Mesothelial cell of epicardium (in vitro differentiated cells): Measurements from ENCODE around the gene TRIM67. TPM values are rescaled to one million over a fixed set of nuclear protein-coding genes. Genes with fewer than 3 reads are reported as not detected.

Experiments used
- DNase-seq, 2 experiments: peaks; one replicate each; pipeline ENCODE4 v3.0.0; 2021; ENCODE audit warnings: low spot score in 2 of 2; ENCODE audit not compliant: unreplicated experiment in 2 of 2
- H3K27ac Mint-ChIP-seq: 2 replicates; pipeline ENCODE4 v1.8.0; 2021; ENCODE audit warnings: mixed read lengths
- H3K27me3 Mint-ChIP-seq: 2 replicates; pipeline ENCODE4 v1.8.0; 2021; ENCODE audit warnings: low read depth, mixed read lengths
- H3K36me3 Mint-ChIP-seq: 2 replicates; pipeline ENCODE4 v1.8.0; 2021; ENCODE audit warnings: mixed read lengths
- H3K4me1 Mint-ChIP-seq: 2 replicates; pipeline ENCODE4 v1.8.0; 2021; ENCODE audit warnings: mixed read lengths
- H3K4me3 Mint-ChIP-seq: 2 replicates; pipeline ENCODE4 v1.8.0; 2021; ENCODE audit warnings: mild to moderate bottlenecking, moderate library complexity, mixed read lengths
- H3K9me3 Mint-ChIP-seq: 2 replicates; pipeline ENCODE4 v1.8.0; 2021; ENCODE audit warnings: mixed read lengths
- total RNA-seq: library from RNA; stranded (reverse); gene quantifications from 3 replicates; pipeline ENCODE4 v1.2.1, GENCODE V29; 2021
- TF ChIP-seq, protein P1 (sequence below): fragments of 200-600 bp; sonication (generic); IDR thresholded peaks from one replicate; pipeline ENCODE4 v1.5.0; 2021; ENCODE audit warnings: antibody characterized with exemption; ENCODE audit not compliant: unreplicated experiment

TRIM67 gene
- total RNA-seq, 1 donor from 2014 or later = 0.09 TPM

DNA sequence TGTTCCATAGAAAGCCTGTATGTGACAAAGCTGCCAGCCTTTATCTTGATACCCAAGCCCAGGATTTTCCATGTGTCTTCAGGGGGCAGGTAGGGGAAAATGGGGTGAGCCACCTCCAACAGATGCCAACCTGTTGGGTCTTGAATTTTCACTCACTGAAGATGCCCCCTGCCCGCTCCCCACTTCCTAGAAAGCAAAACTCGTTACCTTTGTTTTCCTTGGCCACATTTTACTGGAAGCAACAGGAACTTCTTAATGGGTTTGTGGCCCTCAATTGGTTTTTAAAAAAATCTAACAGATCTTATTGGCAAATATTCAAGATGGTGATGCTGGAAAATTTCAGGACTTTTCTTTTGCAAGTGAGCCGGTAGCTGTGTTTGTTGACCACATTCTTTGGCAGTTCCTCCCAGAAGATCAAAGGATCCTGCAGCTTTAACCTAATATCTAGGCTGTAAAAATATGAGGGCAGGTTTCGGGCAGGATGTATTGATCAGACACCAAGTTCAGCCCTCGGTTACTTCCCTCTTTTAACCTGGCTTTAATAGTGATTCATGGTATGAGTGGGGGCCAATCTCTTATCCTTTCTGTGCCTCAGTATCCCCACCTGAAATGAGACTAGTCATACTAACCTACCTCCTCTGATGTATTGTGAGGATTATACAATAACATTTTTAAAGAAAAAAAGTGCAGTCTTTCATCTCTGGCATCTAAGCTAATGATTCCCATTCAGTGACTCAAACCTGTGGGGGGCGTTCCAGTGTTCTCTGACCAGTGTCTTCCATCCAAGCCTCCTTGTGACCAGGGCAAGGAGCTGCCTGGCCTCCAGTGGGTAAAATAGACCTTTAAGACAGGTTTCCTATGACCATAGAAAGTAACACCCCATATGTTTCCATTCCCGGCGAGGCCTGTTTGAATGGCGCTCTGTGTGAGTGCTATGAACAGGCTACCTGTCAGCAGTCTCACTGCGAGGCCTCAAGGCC, 57.9 kb downstream of the TRIM67 start:
- H3K27ac Mint-ChIP-seq = no peak overlapping the region
- H3K4me3 Mint-ChIP-seq = no peak overlapping the region
- H3K9me3 Mint-ChIP-seq = no peaks in the 10 kb centered on the region
- TF ChIP-seq, protein P1, sequence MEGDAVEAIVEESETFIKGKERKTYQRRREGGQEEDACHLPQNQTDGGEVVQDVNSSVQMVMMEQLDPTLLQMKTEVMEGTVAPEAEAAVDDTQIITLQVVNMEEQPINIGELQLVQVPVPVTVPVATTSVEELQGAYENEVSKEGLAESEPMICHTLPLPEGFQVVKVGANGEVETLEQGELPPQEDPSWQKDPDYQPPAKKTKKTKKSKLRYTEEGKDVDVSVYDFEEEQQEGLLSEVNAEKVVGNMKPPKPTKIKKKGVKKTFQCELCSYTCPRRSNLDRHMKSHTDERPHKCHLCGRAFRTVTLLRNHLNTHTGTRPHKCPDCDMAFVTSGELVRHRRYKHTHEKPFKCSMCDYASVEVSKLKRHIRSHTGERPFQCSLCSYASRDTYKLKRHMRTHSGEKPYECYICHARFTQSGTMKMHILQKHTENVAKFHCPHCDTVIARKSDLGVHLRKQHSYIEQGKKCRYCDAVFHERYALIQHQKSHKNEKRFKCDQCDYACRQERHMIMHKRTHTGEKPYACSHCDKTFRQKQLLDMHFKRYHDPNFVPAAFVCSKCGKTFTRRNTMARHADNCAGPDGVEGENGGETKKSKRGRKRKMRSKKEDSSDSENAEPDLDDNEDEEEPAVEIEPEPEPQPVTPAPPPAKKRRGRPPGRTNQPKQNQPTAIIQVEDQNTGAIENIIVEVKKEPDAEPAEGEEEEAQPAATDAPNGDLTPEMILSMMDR = no peak
- peaks cover 3% of the 10 kb centered on the region for H3K4me1 Mint-ChIP-seq
- H3K36me3 Mint-ChIP-seq = peaks cover 5% of the 10 kb centered on the region
- no peak for DNase-seq
- peaks cover 37% of the 10 kb centered on the region for H3K27me3 Mint-ChIP-seq

DNA sequence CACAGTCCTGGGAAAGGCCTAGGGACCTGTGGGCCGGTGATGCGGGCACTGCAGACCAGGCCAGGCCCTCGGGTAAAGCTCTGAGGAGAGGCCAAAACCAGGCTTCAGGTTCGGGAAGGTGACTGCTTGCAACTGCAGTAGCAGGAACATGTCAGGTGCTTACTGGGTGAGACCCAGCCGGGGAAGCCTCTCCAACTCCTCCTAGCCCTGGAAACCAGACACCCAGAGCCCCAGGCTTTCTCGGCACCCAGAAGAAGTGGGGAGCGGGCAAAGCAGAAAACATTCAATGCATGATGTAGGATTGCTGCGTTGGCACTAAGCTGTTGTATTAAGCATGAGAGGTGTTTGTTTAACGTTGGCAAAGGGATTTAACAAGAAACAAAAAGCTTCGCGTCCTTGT, 58.9 kb downstream of the TRIM67 start:
- no peak overlapping the region for H3K4me3 Mint-ChIP-seq
- peaks cover 26% of the 10 kb centered on the region for H3K27me3 Mint-ChIP-seq
- DNase-seq = no peak
- TF ChIP-seq, protein P1 = no peak
- H3K36me3 Mint-ChIP-seq = peaks cover 14% of the 10 kb centered on the region
- no peak overlapping the region for H3K27ac Mint-ChIP-seq
- no peaks in the 10 kb centered on the region for H3K9me3 Mint-ChIP-seq
- H3K4me1 Mint-ChIP-seq = peaks cover 3% of the 10 kb centered on the region

DNA sequence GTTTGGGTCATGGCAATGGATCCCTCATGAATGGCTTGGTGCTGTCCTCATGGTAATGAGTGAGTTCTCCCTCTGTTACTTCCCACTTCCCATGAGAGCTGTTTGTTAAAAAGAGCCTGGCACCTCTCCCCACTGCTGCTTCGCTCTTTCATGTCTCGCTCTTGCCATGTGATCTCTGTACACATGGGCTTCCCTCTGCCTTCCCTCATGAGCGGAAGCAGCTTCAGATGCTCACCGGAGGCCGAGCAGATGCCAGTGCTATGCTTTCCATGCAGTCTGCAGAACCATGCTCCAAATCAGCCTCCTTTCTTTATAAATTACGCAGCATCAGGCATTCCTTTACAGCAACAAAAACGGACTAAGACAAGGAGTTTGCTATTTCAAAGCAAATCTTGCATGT, 64.3 kb downstream of the TRIM67 start:
- Mint-ChIP-seq H3K36me3 (peaks cover 30% of the 10 kb centered on the region), H3K27ac (no peak overlapping the region), H3K9me3 (no peaks in the 10 kb centered on the region), H3K27me3 (no peaks in the 10 kb centered on the region), H3K4me1 (no peaks in the 10 kb centered on the region), H3K4me3 (no peak overlapping the region)
- no peak for DNase-seq
- TF ChIP-seq, protein P1 = no peak

DNA sequence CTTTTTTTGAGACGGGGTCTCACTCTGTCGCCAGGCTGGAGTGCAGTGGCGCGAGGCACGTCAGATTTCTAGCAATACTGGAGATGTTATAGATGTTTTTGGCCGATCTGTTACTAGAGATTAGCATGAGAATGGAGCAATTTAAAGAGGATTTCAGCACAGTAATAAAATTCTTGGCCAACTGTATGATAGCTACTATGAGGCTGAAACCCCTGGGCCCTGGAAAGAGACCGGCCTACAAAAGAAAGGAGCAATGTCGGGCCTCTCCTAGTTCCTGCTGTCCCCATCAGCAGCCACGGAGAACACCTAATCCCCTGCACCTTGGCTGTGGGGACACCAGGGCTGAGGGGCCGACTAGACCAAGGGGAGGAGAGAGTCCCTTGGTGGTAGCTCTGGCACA, 69.7 kb downstream of the TRIM67 start:
- TF ChIP-seq, protein P1 = no peak
- no peaks in the 10 kb centered on the region for H3K4me1 Mint-ChIP-seq
- H3K36me3 Mint-ChIP-seq = peaks cover 10% of the 10 kb centered on the region
- no peak overlapping the region for H3K4me3 Mint-ChIP-seq
- H3K9me3 Mint-ChIP-seq = no peaks in the 10 kb centered on the region
- no peak for DNase-seq
- H3K27me3 Mint-ChIP-seq = no peaks in the 10 kb centered on the region
- no peak overlapping the region for H3K27ac Mint-ChIP-seq

DNA sequence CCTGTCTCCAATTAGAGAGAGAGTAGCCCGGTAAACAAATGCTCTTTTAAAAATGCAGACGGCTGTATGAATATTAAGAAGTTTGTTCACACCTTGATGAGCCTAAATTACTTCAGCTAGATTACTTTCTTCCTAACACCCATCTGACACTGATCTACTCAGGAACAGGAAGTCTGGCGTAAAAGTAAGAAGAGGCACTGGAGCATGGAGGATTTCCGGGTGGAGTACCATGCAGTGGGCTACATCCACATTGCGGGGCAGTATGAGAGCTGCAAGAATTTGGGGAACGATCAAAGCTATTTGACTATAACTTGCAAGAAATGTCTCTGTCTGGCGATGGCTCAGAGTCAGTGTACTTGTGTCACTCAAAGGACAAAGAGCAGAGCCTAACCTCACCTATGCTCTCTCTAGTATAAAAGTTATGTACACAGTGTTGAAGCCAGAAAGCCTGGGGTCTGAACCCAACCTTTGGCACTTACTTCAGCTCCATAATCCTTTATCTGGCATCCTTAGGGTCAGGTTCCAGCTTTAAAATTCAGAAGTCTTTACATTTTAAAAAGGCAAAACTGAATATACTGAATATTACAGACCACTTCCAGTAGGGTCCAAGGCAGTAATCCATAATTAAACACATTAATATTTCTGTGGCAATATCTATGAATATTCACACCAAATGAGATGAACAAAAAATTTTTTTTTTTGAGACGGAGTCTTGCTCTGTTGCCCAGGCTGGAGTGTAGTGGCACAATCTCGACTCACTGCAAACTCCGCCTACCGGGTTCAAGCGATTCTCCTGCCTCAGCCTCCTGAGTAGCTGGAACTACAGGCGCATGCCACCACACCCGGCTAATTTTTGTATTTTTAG, 71.2 kb downstream of the TRIM67 start:
- TF ChIP-seq, protein P1 = no peak
- no peaks in the 10 kb centered on the region for H3K27me3 Mint-ChIP-seq

More for the DNA sequence above, 71.2 kb downstream of the TRIM67 start:
- no peaks in the 10 kb centered on the region for H3K9me3 Mint-ChIP-seq
- H3K27ac Mint-ChIP-seq = no peak overlapping the region
- no peak for DNase-seq
- no peak overlapping the region for H3K4me3 Mint-ChIP-seq
- peaks cover 10% of the 10 kb centered on the region for H3K36me3 Mint-ChIP-seq
- H3K4me1 Mint-ChIP-seq = no peaks in the 10 kb centered on the region
